ENCODE measurements around the gene ZNF581. TPM values are rescaled to one million over a fixed set of nuclear protein-coding genes. Genes with fewer than 3 reads are reported as not detected.

ZNF581 gene
- total RNA-seq, 1 experiment from 2014 or later = 29.5 TPM

DNA sequence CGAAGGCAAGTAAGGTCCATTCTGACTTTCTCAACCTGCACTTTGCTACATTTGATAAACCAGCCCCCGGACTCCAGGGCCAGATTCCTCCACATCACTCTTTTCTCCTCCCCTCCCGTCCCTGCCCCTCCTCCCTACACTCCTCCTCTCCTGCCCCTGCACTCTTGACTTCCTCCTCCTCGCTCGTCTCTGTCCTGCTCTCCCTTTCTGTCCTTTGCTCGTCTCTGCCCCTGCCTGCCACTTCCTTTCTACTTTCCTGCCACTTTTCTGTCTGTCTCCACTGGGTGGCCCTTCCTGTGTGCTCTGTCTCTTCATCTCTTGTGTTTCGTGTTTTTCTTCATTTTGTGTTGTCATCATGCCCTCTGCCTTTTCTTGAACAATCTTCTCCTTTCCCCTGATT, 18.4 kb downstream of the ZNF581 start:
- no peak for DNase-seq (ENCODE audit: low read depth)

DNA sequence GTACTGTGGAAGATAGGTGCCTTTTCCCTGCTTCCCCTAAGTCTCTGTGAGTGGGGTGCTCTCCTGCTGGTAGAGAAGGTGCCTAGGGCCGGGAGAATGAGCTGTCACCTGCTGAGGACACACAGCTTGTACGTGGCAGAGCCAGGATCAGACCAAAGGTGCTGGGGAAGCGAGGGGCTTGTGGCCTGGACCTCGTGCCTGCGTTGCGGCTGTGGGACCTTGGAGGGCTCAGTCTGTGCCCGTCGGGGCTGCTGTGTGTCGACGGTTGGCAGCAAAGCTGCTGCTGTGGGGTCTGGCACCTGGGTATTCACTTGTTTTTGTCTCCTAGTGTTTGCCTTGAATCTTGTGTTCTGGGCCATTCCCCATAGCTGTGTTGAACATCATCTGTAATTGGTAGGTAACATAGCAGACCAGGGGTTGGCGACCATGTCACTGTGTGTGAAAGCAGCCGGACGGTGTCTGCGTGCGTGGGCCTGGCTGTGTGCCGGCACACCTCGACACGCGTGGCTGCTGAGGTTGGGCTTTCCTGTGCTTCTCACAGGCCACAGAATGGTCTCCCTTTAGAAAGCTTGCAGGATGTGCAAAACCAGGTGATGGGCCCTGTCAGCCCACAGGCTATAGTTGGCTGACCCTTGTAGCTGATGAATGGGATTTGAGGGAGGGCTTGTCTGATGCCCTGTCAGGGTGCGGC, 20.5 kb downstream of the ZNF581 start:
- no peak for DNase-seq (ENCODE audit: low read depth)

DNA sequence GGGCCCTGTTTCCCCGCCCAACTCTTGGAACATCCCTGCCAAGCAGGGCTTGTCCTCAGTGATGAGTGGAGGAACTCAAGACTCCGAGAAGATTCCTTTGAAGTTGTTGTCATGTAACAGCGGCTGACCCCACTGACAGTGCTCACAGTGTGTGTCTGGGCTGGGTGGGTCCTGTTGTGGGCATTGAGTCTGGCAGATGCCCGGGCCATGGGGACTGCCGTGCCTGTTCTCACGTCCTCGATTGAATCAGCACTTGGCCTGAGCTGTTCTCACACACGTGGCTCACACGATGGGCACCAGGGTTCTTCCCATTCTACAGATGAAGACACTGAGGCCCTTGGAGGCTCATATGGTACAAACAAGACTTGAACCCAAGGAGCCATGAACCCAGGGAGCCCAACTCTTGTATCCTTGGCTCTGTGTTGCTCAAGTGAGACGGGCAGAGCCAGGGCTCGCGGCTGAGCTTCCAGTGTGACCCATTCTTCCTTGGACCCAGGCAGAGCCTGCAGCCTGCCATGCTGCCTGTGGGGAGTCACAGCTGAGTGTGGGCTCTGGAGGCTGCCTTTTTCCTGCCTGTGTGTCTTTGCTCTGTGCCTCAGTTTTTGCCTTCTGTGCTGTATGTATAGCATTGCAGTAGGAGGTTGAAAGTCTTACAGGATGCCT, 23.0 kb downstream of the ZNF581 start:
- no peak for DNase-seq (ENCODE audit: low read depth)

DNA sequence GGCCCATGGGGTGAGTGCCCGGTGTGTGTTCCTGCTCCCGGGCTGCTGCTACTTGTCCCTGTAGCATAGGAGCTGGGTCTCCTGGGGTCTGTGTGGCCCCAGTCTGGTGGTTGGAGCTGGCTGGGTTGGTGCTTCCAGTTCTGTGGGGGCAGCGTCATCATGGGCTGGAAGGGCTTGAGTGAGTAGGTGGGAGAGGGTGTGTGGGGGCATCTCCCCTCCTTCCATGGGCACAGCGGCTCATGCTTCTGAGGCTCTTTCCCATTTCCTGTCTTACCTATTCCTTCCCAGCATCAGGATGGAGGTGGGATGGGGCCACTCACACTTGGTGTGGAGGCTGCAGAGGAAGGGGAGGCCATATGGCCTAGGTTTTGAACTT, 23.5 kb downstream of the ZNF581 start:
- DNase-seq (ENCODE audit: low read depth) = no peak

DNA sequence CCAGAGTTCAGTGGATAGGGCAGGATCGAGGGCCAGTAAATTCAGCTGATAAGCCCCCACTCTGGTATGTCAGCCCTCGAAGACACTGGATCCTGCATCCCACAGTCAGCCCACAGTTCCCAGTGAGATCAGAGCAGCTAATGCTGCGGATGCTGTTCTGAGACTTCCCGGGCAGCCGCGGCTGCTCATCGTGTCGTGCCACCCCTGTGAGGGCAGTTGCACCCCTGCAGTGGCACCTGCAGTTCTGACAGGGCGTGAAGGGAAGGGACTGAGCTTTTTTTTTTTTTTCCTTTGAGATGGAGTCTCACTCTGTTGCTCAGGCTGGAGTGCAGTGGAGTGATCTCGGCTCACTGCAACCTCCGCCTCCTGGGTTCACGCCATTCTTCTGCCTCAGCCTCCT, 24.1 kb downstream of the ZNF581 start:
- no peak for DNase-seq (ENCODE audit: low read depth)

DNA sequence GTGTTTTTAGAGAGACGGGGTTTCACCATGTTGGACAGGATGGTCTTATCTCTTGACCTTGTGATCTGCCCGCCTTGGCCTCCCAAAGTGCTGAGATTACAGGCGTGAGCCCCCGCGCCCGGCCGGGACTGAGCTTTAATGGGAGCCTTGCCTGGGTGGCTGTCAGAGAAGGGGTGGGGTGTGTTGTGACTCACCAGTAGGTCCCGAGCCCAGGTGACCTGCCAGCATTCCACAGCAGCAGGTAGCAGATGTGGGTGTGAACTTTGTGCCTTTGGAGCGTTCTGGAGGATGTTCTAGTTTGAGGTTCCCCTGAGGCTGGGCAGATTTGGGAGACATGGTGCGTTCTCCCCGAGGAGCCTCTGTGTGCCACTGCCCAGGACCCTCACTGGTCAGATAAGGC, 24.5 kb downstream of the ZNF581 start:
- DNase-seq (ENCODE audit: low read depth) = no peak

DNA sequence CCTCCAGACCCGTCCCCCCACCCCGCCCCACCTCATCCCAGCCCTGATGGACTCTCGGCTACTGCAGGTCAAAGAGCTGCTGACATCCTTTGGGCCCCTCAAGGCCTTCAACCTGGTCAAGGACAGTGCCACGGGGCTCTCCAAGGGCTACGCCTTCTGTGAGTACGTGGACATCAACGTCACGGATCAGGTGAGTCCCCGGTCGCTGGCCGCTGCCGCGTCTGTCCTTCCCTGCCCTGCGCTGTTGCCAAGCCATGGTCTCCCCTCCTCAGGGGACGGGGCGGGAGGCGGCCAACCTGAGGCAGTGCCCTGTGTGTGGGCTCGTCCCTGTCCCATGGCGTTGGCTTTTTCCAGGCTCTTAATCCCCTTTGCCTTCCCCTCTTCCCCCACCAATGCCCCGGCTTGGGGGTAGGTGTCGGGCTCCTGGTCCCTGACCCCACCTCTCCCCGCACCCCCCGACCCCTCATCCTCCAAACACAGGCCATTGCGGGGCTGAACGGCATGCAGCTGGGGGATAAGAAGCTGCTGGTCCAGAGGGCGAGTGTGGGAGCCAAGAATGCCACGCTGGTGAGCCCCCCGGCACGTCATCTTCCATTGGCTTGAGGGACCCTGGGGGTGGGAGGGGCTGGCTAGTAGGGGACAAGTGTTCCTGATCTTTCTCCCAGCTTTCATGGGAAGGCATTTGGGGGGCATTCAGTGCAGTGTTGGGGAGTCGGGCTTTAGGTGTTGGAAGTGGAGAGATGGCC, 25.3 kb downstream of the ZNF581 start:
- DNase-seq (ENCODE audit: low read depth) = no peak

DNA sequence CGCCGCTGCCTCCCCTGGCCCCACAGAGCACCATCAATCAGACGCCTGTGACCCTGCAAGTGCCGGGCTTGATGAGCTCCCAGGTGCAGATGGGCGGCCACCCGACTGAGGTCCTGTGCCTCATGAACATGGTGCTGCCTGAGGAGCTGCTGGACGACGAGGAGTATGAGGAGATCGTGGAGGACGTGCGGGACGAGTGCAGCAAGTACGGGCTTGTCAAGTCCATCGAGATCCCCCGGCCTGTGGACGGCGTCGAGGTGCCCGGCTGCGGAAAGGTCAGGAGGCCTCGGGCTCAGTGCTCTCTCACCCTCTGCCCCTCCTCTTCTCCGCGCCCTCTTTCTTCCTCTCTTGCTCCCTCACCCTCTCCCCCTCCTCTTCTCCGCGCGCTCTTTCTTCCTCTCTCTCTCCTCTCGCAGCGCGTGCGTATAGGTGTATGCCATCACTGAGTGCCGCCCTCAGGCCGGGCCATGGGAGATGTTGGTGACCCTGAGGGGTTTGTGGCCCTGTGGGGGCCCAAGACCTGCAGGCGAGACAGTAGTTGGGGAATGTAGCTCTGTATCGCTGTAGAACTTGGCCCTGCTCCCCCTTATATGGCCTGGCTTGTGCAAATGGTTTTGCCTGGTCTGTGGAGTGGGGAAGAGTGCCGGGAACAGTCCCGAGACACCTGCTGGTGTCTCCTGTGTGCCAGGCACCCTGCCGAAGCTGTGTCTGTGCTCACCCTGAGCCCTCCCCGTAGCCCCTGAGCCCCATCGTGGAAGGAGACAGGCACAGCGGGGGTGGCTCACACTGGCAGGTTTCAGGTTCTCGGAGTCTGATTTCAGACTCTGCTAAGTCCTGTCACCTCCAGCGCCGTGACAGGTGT, 26.2 kb downstream of the ZNF581 start:
- DNase-seq (ENCODE audit: low read depth) = no peak

DNA sequence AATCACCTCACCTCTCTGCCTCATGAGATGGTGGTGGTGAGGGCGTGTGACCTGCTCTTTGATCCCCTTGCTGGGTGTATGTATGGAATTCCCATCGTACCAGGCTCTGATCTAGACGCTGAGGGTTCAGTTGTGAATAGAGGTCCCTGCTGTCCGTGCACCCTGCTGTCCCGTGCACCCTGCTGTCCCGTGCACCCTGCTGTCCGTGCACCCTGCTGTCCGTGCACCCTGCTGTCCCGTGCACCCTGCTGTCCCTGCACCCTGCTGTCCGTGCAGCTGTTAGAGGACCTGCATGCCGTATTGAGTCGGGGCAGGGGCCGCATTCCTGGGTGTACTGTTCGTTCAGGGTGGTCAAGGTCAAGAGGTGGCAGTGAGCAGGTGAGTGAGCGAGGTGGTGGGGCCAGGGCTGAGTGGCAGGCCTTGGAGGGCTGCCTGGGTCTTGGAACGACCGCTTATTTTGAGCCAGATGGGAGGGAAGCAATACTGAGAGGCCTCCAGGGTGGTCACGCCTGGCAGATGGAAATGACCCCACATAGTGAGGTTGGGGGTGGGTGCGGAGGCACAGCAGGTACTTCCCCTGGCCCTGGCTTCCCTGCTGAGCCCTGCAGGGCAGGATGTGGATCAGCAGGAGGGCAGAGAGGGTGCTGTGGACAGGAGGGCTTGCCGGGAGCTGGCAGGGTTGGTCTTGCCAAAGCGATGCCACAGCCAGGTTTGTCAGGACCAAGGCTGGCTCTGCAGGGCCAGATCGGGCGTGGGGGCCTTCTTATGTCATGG, 27.0 kb downstream of the ZNF581 start:
- no peak for DNase-seq (ENCODE audit: low read depth)

DNA sequence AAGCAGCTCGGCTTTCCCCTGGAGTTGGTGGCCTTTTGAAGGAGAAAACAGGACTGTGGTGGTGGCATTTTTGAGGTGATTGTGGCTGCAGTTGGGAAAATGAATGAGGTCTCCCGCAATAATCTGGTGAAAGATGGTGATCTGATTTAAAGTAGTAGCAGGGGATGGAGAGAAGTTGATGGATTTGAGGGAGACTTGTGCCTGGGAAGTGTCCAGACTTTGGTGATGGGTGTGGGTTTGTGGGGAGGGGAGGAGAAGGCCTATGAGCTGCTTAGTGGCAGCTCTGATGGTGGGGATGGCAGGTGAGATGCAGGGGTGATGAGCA, 27.6 kb downstream of the ZNF581 start:
- DNase-seq (ENCODE audit: low read depth) = no peak

DNA sequence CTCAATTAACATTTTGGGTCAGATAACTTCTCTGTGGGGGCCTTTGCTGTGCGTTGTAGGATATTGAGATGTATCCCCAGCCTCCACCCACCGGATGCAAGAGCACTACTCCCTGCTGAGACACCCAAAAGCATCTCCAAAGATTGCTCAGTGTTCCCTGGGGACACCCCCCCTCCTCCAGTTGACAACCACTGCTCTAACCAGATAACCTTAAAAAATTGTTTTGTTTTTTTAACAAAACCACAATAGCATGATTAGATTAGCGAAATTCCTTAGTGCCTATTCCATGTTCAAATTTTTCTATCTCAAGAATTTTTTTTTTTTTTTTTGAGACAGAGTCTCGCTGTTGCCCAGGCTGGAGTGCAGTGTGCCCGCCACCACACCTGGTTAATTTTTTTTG, 29.0 kb downstream of the ZNF581 start:
- no peak for DNase-seq (ENCODE audit: low read depth)

DNA sequence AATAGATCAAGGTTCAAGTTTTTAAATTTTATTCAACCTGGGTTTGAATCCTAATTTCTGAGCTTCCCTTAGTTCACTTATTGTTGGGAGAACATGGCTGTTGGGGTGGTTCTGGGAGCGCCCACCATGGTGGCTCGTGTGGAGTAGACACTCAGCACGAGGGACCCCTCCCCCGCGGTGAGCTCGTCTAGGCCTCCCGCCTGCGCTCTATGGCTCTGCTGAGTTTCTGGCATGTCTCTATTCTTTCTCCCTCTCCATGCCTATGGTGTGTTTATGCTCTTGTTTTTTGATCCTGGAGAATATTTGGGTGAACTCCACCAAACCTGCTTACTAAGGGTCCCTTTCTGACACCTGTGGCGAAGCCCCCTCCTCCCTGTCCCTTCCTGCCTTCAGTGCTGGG, 30.0 kb downstream of the ZNF581 start:
- no peak for DNase-seq (ENCODE audit: low read depth)

DNA sequence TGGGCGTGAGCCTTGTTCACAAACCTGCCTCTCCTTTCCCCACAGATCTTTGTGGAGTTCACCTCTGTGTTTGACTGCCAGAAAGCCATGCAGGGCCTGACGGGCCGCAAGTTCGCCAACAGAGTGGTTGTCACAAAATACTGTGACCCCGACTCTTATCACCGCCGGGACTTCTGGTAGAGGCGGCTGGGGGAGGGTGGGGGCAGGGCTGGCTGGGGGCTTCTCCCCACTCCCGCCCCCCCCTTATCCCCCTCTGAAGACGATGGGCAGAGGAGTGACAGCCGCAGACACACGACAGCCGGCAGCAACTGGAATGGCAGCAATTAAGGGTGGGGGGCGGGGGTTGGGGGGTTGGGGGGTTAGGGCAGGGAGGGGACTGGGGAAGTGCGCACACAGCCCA, 30.4 kb downstream of the ZNF581 start:
- DNase-seq (ENCODE audit: low read depth) = no peak

DNA sequence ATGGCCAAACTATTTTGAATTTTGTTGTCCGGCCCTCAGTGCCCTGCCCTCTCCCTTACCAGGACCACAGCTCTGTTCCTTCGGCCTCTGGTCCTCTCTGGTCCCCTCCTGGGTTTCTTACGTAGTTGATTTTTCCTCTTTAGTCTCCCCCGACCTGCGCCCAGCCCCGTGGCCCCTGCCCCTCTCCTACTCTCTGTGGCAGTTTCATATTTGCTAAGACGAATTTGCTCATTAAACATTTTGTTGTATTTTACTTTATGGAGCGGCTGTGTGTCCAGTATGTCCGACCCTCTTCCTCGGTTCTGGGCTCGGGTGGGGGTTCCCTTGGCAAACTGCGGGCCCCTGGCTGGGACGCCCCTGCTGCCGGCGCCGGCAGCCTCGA, 31.0 kb downstream of the ZNF581 start:
- no peak for DNase-seq (ENCODE audit: low read depth)

DNA sequence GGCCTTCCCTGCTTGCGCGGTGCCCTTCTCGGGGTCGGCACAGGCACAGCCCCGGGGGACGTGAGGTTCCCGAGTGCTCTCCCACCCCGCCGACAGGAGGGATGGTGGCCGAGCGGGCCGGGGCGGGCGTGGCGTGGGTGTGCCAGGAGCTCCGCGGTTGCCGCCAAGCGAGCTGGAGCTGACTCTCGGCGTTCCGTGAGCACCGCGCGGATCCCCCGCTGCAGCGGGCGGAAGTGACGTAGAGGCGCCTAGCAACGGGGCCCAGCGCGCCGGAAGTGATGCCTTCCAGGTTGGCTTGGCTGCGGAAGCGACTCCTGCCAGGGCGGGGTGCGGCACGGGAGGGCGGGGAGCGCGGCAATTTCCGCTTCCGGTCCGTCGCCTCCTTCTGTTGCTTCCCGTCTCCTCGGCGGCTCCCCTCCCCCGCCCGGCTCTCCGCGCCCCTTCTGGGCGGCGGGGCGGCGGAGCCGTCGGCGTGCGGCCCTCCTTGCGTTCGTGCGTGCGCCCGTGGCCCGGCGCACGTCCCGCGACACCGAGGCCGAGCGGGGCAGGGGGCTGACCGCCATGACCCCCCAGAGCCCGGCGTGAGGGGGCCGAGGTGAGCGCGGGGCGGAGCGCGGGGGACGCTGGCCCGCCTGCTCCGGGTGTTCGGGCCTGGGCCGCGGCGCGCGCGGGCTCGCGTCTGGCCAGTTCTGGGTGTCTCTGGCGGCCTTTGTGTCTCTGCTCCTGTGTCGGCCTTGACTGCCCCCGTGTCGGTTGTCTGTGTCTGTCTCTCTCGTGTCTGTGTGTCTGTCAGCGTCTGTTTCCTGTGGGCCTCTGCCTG, 31.6 kb downstream of the ZNF581 start, which contains the start of gene EPN1:
Gene EPN1 (plus strand): TSS at position 386 of the 820 bp plus-strand sequence. CDS start 3,402 bp downstream, outside the sequence.
- DNase-seq (ENCODE audit: low read depth) = peak; percentile 96

DNA sequence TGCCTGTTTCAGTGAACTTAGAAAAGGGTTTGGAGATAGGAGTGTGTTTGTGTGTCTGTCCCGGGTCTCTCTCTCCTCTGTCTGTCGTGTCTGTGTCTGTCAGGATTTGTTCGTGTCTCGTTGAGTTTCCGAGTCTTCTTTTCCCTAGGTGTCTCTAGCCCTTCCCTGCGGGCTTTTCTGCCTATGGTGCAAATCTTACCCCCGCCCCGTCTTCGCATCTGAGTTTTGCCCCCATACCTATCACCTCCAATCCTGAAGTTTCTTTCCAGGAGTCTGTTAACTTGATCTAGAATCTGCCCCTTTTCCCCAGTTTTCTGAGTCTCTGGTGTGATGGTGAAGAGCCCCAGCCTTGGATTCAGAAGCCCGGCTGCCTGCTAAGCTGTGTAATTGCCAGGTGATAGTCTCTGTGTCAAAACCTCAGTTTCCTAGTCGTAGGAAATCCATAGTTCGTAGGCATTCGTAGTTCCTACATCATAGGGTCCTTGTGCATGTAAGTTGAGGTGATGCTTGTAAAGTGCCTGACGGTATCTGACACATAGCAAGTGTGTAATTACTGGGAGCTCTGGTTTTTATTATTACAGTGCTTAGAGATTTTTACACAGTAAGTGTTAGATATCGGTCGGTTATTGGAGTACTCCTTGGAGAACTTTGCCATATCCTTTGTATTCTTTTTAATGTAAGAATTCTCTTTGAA, 32.4 kb downstream of the ZNF581 start:
- DNase-seq (ENCODE audit: low read depth) = no peak

DNA sequence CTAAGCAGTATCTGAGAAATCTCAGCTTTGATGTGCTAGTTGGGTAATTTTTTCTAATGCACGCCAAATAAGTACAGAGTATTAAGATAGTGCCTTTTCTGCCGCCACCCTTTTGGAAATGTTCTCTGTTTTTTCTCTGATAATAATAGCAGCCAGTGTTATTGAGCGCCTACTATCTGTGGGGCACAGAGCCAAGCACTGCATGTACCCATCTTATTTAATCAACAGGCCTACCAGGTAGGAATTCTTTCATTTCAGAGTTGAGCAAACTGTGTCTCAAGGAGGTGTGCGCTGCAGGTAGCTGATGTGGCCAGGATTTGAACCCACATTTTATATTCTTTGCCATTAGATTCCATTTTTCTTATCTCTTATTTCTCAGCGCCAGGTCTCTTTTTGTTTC, 32.9 kb downstream of the ZNF581 start:
- DNase-seq (ENCODE audit: low read depth) = no peak

DNA sequence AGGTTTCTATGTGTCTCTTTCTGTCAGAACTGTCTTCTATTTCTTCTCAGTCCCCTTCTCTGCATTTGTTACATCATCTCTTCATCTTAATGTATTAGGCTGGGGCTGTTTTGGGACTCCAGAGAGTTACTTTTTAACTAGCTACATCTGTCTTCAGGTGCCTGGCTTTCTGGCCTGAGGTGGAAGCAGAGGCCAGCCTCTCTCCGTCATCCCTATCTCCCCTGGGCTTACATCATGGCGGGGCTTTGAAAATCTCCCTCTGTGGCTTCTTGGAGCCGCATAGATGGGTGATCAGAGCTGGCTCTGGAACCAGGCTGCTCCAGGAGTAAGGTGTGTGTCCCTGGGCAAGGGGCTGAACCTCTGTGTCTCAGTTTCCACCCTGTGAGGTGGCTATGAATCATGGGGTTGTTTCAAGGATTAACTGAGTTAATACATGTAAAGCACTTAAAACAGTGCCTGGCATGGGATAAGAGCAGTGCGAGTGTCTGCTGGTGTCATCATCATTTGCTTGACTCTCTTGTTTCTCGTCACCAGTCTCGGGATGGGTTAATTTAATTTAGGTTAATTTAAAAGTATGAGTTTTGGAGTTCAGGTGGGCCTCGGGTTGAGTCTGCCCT, 33.5 kb downstream of the ZNF581 start:
- DNase-seq (ENCODE audit: low read depth) = no peak

DNA sequence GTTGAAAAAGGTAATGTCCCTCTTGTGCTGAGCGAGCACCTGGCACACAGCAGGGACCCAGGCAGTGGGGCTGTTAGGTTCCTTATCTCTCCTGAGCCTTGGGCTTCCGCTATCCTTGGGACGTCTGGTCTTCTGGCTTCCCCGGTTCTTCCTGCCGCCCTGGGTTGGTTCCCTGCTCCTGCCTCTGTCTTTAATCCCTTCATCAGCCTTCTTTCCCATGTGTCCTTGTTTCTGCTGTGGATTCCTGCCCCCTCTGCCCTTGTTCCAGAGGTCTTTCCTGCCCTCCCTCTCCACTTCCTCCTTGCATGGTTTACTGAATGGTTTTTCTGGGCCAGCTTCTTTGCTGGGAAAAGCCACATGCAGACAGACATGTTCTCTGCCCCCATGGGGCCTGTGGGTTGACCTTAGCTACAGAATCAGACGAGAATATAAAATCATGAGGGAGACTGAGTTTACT, 34.2 kb downstream of the ZNF581 start:
- DNase-seq (ENCODE audit: low read depth) = no peak
